AG04450 (cell line): ENCODE results near the gene FHL2. TPM values are rescaled to one million over a fixed set of nuclear protein-coding genes. Genes with fewer than 3 reads are reported as not detected.

Experiments used
- CTCF ChIA-PET: fragments of 300-600, 350-600 bp; formaldehyde crosslinking; extraction: SDS; loops from one replicate; lab custom pipeline; 2022; ENCODE audit warnings: antibody characterized with exemption, inconsistent platforms; lab: Charles Lee
- POLR2A ChIA-PET: fragments of 350-600 bp; formaldehyde crosslinking; extraction: SDS; loops from one replicate; lab custom pipeline; 2021; ENCODE audit warnings: antibody characterized with exemption, inconsistent platforms; lab: Yijun Ruan, JAX
- DNase-seq: peaks from one replicate; pipeline ENCODE4 v3.0.0-alpha.2; 2011; ENCODE audit warnings: low read depth, low spot score
- H3K27ac ChIP-seq: one replicate; pipeline ENCODE4 v1.5.1; 2012; ENCODE audit warnings: low read depth, low read length, control low read depth
- H3K27me3 ChIP-seq: one replicate; pipeline ENCODE4 v1.6.0; 2012; ENCODE audit warnings: low read length; ENCODE audit not compliant: control insufficient read depth, insufficient read depth
- H3K4me3 ChIP-seq: 2 replicates; pipeline ENCODE4 v1.5.1; 2011; ENCODE audit warnings: mild to moderate bottlenecking, low read depth, low read length, control low read depth
- H3K9me3 ChIP-seq: 2 replicates; pipeline ENCODE4 v1.5.1; 2012; ENCODE audit warnings: low read length; ENCODE audit not compliant: control insufficient read depth, insufficient read depth
- polyA plus RNA-seq: library from polyadenylated mRNA; depleted of rRNA; stranded (reverse); fragments of >200 nt; gene quantifications from 2 replicates; pipeline ENCODE4 v1.2.3, GENCODE V29; 2011; rRNA removed
- TF ChIP-seq, protein P1 (sequence below): IDR thresholded peaks from 2 replicates; pipeline ENCODE4 v1.5.1; 2011; ENCODE audit warnings: low read depth, low read length, control low read depth, inconsistent platforms

FHL2 gene
- polyA plus RNA-seq, 1 experiment: 497 TPM

DNA sequence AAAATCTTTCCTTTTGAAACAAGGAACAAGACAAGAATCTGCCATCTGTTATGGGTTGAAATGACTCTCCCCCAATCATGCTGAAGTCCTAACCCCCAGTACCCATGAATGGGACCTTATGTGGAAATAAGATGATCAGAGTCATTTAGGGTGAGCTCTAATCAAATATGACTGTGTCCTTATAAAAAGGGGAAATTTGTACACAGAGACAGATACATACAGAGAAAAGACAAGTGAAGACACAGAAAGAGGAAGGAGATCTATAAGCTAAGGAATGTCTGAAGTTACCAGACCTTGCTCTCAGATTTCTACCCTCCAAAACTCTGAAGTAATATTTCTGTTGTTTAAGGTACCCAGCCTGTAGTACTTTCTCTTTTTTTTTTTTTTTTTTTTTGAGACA, 85.0 kb downstream of the FHL2 start:
- Histone ChIP-seq H3K9me3 (no peaks in the 10 kb centered on the region), H3K27ac (no peak overlapping the region), H3K27me3 (no peaks in the 10 kb centered on the region), H3K4me3 (no peak overlapping the region)
- DNase-seq: no peak
- ChIA-PET POLR2A (no interaction called here), CTCF (interaction anchor here (0.6 to 4.1 kb wide), 5 partner anchors 19 to 1324 kb away, joined by 4 to 20 read pairs (median 5); no protein-coding TSS in a partner anchor)
- TF ChIP-seq, protein P1, sequence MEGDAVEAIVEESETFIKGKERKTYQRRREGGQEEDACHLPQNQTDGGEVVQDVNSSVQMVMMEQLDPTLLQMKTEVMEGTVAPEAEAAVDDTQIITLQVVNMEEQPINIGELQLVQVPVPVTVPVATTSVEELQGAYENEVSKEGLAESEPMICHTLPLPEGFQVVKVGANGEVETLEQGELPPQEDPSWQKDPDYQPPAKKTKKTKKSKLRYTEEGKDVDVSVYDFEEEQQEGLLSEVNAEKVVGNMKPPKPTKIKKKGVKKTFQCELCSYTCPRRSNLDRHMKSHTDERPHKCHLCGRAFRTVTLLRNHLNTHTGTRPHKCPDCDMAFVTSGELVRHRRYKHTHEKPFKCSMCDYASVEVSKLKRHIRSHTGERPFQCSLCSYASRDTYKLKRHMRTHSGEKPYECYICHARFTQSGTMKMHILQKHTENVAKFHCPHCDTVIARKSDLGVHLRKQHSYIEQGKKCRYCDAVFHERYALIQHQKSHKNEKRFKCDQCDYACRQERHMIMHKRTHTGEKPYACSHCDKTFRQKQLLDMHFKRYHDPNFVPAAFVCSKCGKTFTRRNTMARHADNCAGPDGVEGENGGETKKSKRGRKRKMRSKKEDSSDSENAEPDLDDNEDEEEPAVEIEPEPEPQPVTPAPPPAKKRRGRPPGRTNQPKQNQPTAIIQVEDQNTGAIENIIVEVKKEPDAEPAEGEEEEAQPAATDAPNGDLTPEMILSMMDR: no peak

Other genes with a start within 250 kb of the FHL2 start
- gene GPR45, start 157.3 kb downstream of the FHL2 start, polyA plus RNA-seq: not detected in 2 replicates
- gene TGFBRAP1, start 69.3 kb downstream of the FHL2 start, polyA plus RNA-seq: 7.9 and 9.8 TPM in 2 replicates
- gene C2orf49, start 61.5 kb downstream of the FHL2 start, polyA plus RNA-seq: 13.7 and 20.3 TPM in 2 replicates